AG09319 (cell line): Measurements from ENCODE around the gene CIB2.

Source experiments
- DNase-seq: peaks from one replicate; pipeline ENCODE4 v3.0.0-alpha.2; 2010; ENCODE audit warnings: low read depth; ENCODE audit errors: extremely low read depth
- TF ChIP-seq, protein P1 (sequence below): IDR thresholded peaks from 2 replicates; pipeline ENCODE4 v1.5.1; 2011; ENCODE audit warnings: low read depth, mild to moderate bottlenecking, inconsistent platforms, low read length, moderate library complexity

The CIB2 gene

DNA sequence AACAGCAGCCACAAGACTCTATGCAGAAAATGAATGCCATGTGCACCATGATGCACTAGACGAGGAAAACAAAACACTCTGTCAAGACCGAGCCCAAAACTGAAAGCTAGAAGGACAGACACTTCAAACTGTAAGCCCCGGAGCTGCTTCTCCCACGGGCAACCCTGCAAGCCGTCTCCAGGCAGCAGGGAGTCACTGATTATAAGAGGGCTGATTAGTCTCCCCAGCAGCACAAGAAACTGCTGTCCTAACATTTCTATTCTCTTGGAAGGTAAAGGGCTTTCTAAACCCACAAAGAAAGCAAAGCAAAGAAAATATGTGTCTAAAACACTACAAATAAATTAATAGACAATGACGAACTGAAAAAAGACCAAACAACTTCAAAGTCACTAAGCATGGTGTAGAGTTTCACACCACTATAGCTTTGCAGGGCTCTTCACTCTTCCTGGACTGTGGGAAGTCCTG is 69.2 kb downstream of the CIB2 start:
- TF ChIP-seq, protein P1, sequence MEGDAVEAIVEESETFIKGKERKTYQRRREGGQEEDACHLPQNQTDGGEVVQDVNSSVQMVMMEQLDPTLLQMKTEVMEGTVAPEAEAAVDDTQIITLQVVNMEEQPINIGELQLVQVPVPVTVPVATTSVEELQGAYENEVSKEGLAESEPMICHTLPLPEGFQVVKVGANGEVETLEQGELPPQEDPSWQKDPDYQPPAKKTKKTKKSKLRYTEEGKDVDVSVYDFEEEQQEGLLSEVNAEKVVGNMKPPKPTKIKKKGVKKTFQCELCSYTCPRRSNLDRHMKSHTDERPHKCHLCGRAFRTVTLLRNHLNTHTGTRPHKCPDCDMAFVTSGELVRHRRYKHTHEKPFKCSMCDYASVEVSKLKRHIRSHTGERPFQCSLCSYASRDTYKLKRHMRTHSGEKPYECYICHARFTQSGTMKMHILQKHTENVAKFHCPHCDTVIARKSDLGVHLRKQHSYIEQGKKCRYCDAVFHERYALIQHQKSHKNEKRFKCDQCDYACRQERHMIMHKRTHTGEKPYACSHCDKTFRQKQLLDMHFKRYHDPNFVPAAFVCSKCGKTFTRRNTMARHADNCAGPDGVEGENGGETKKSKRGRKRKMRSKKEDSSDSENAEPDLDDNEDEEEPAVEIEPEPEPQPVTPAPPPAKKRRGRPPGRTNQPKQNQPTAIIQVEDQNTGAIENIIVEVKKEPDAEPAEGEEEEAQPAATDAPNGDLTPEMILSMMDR: no peak
- DNase-seq: no peak

DNA sequence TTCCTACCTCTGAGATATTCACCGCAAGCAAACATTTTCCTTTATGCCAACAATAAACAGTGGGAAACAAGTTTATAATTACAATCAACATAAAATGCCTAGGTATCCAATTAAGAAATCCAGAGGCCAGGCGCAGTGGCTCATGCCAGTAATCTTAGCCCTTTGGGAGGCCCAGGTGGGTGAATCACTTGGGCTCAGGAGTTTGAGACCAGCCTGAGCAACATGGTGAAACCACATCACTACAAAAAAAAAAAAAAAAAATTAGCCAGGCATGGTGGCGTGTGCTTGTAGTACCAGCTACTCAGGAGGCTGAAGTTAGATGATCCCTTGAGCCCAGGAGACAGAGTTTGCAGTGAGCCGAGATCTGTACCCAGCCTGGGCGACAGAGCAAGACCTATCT is 71.0 kb downstream of the CIB2 start:
- no peak for DNase-seq
- TF ChIP-seq, protein P1: no peak

DNA sequence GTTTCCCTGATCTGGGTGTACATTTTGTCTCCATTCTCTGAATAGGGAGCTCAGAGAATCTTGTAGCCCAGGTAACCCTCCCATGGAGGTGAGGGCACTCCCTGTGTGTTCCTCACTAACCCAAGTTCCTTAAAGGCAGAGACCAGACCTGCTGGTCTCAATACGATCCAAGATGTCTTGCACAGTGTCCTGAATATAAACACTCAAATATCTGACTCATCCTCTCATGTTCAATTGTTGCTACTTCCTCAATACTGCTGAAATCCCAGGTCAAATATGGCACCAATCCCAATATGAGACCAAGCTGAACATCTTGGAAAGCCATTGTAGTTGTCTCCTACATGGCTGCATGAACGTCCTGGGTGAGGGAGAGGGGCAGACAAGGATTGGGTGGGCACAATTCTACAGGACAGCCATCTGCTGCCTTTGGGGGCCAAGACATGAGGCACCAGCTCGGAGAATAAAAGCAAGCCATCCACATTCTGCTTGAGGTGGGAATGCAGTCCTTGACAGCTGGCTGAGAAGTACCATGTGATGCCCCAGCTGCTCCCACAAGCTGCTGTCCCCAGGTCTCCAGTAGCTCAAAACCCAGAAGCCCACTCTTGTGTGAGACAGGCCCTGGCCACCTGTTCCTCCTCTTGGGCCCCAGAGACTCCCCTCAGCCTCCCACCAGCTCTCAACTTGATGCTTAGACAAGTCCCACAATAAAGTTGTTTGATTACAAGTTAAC is 72.0 kb downstream of the CIB2 start:
- TF ChIP-seq, protein P1: no peak
- no peak for DNase-seq

DNA sequence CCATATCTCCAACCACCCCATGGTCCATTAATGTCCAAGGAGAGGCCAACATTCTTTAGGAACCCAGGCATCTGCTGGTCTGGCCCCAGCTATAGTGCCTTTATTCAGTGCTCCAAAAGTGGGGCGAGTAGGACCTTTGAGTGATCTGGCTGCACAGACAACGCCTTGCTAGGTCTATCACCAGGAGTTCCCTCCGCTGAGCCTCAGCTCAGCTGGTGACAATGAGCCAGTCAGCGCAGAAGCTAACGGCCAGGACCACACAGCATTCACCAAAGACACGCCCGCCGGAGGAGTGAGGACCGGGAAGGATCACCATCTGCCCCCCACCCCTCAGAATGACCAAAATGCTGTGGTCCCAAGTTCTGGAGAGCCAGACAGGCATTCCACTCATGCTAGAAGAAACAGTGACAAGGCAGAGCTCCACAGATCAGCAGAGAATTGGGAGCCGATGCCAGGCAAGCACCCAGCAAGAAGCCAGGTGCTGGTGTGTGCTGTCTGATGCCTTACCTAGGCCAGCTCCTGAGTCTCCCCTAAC is 72.8 kb downstream of the CIB2 start:
- no peak for DNase-seq
- TF ChIP-seq, protein P1: no peak

DNA sequence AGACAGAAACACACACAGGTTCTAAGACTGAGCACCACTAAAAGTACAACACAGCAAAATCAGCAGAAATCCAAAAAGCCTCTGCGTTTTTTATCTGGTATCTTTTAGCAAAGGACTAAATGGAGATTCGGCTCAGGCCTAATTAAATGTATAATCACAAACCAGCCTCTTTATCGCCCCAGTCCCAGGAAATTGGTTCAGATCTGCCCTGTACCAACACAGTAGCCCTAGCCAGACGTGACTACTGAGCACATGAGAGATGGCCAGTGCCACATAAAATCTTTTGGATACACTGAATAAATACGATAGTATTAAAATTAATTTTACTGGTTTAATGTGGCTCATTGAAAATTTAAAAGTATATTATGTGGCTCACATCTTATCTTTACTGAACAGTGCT is 73.4 kb downstream of the CIB2 start:
- no peak for DNase-seq
- TF ChIP-seq, protein P1: no peak

DNA sequence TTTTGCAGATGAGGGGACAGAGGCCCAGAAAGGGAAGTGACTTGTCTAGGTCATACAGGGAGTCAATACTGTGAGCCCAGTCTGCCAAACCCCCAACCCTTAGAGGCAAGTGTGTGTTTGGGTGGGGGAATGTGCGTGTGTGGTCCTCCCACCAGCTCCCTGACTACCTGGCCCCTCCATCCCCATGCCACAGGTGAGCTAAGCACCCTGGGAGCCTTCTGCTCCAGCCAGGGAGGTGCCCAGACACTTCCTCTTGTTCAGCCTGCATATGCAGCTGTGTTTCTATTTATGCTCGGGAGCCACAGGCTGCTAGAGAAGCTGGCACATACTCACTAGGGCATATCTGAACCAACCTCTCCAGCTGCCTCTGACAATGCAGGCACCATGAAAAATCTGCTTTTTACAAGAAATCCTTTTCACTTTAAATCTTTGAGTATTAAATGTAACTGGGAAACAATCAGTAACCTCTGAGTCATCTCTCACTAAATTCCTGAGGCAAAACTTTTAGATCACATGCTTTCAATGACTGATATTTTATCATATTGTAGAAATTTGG is 74.5 kb downstream of the CIB2 start:
- no peak for DNase-seq
- TF ChIP-seq, protein P1: no peak
